Neutrophil (primary cell): ENCODE measurements around the gene LLGL1.

Source experiments
- H3K27ac ChIP-seq: fragments of 200-600 bp; sonication (generic); 2 replicates; pipeline ENCODE4 v1.5.1; 2016; ENCODE audit warnings: mild to moderate bottlenecking, moderate library complexity
- H3K27me3 ChIP-seq: fragments of 200-600 bp; sonication (generic); 2 replicates; pipeline ENCODE4 v1.6.0; 2016; ENCODE audit warnings: mild to moderate bottlenecking
- H3K36me3 ChIP-seq: fragments of 200-600 bp; sonication (generic); 2 replicates; pipeline ENCODE4 v1.5.1; 2017
- H3K4me1 ChIP-seq, 2 experiments: fragments of 200-600 bp in 1 of 2; sonication (generic) in 1 of 2; 1 replicate in 1 of 2; 2 replicates in 1 of 2; pipeline versions ENCODE4 v1.5.1 to v1.6.1; 2013 to 2016; ENCODE audit warnings: low read depth in 1 of 2, low read length in 1 of 2, mild to moderate bottlenecking in 1 of 2, moderate library complexity in 1 of 2; ENCODE audit not compliant: control insufficient read depth in 1 of 2, insufficient read depth in 1 of 2
- H3K4me3 ChIP-seq, 2 experiments: fragments of 200-600 bp in 1 of 2; sonication (generic) in 1 of 2; 1 replicate in 1 of 2; 2 replicates in 1 of 2; pipeline ENCODE4 v1.5.1; 2013 to 2016; ENCODE audit warnings: low read depth in 1 of 2, low read length in 1 of 2, mild to moderate bottlenecking in 1 of 2, moderate library complexity in 1 of 2
- H3K9me3 ChIP-seq: fragments of 200-600 bp; sonication (generic); 2 replicates; pipeline ENCODE4 v1.5.1; 2016
- TF ChIP-seq, protein P1 (sequence below): fragments of 200-600 bp; sonication (generic); IDR thresholded peaks from 2 replicates; pipeline ENCODE4 v1.5.1; 2016; ENCODE audit warnings: antibody characterized with exemption

The LLGL1 gene

DNA sequence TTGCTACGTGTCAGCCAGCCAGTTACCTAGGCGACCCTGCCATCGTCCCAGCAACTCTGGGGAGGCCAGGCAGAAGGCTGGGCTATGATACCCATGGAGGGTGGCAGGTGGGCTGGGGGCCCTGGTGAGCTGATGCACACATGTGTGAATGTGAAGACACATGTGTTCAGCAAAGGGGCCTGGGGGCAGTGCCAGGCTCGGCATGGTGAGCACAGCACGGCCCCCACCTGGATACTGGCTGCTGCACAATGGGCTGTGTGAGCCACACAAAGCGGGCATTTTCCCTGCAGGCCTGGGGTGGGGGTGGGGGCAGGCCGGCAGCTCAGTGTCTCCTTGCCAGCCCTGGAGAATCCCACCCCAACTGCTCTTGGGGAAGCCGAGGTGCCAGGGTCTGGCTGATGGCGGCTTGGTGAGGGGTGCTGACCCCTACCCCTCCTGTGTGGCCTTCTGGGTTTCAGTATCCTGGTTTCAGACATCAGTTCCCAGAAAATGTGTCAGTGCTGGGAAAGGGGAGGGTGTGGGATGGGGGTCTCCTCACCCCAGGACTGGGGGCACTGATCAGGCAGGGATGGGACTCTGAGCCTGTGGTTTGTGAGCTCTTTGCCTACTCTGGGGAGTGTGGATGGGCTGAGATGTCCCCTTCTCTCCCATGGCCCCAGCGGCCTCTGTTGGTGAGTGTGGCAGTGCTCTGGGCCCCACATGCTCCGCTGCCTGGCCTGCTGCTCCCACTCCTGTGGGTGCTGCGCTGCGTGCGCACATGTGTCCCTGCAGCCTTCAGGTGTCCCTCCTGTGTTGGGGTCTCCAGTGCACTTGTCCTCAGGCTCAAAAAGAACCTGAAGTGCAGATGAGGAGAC lies 5.1 kb downstream of the LLGL1 start:
- Histone ChIP-seq H3K36me3 (peaks cover 7% of the 10 kb centered on the region), H3K4me3 (no peak overlapping the region), H3K27me3 (peaks cover 13% of the 10 kb centered on the region), H3K27ac (no peak overlapping the region), H3K9me3 (no peaks in the 10 kb centered on the region), H3K4me1 (peaks cover 6 to 8% of the 10 kb centered on the region in 2 experiments)
- TF ChIP-seq, protein P1, sequence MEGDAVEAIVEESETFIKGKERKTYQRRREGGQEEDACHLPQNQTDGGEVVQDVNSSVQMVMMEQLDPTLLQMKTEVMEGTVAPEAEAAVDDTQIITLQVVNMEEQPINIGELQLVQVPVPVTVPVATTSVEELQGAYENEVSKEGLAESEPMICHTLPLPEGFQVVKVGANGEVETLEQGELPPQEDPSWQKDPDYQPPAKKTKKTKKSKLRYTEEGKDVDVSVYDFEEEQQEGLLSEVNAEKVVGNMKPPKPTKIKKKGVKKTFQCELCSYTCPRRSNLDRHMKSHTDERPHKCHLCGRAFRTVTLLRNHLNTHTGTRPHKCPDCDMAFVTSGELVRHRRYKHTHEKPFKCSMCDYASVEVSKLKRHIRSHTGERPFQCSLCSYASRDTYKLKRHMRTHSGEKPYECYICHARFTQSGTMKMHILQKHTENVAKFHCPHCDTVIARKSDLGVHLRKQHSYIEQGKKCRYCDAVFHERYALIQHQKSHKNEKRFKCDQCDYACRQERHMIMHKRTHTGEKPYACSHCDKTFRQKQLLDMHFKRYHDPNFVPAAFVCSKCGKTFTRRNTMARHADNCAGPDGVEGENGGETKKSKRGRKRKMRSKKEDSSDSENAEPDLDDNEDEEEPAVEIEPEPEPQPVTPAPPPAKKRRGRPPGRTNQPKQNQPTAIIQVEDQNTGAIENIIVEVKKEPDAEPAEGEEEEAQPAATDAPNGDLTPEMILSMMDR: no peak

DNA sequence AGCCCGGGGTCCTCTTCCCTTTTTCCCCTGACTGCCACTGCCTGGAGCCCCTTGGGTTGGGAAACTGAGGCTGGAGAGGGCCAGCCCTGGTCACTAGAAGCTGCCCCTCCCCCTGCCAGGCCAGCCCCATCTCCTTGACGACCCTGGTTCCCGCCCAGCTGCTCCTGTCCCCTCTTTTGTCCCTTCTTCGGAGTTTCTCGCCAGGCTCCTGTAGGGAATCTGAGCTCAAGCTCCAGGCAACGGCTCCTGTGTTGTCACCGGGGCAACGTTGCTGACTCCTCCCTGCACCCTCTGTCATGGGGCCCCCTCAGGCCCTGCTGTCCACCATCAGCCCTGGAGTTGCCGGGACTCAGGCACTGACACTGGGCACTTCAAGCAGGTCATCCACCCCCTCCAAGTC lies 5.7 kb downstream of the LLGL1 start:
- TF ChIP-seq, protein P1: no peak
- no peaks in the 10 kb centered on the region for H3K9me3 ChIP-seq

DNA sequence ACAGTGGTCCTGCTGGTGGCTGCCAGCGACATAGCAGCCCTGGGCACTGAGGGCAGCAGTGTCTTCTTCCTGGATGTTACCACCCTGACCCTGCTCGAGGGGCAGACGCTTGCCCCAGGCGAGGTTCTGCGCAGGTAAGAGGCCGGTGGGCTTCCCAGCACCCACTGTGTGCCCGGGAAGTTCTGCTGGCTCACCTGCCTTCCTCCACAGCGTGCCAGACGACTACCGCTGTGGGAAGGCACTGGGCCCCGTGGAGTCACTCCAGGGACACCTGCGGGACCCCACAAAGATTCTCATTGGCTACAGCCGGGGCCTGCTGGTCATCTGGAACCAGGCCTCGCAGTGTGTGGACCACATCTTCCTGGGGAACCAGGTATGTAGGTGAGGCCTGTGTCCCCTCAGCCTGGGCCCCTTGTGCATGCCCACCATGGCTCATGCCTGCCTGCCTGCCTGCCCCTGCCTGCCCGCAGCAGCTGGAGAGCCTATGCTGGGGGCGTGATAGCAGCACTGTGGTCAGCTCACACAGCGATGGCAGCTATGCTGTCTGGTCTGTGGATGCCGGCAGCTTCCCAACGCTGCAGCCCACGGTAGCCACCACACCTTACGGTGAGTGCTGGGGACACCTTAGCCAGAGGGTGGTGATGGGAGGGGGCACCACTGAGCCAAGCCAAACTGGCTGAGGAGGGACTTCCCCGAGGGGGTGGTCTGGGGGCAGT lies 8.5 kb downstream of the LLGL1 start:
- no peaks in the 10 kb centered on the region for H3K9me3 ChIP-seq
- no peak overlapping the region for H3K4me3 ChIP-seq
- TF ChIP-seq, protein P1: no peak
- H3K27ac ChIP-seq: no peak overlapping the region
- H3K36me3 ChIP-seq: peaks cover 16% of the 10 kb centered on the region
- no peaks in the 10 kb centered on the region for H3K27me3 ChIP-seq
- H3K4me1 ChIP-seq: no peaks in the 10 kb centered on the region

More for the DNA sequence above, 5.7 kb downstream of the LLGL1 start:
- no peak overlapping the region for H3K27ac ChIP-seq
- no peak overlapping the region for H3K4me3 ChIP-seq
- peaks cover 9% of the 10 kb centered on the region for H3K27me3 ChIP-seq
- H3K36me3 ChIP-seq: peaks cover 7% of the 10 kb centered on the region
- H3K4me1 ChIP-seq: peaks cover 2 to 4% of the 10 kb centered on the region in 2 experiments

DNA sequence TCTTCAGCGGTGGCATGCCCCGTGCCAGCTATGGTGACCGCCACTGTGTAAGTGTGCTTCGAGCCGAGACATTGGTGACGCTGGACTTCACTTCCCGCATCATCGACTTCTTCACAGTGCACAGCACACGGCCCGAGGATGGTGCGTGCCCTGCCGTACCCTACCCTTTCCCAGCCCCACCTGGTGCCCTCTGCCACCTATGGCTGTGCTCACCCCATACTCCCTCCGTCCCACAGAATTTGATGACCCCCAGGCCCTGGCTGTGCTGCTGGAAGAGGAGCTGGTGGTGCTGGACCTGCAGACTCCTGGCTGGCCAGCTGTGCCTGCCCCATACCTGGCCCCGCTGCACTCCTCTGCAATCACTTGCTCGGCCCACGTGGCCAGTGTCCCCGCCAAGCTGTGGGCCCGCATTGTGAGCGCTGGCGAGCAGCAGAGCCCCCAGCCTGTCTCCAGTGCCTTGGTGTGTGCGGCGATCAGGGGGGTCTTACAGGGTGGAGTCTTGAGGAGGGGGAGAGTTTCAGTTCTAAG lies 9.5 kb downstream of the LLGL1 start:
- no peaks in the 10 kb centered on the region for H3K4me1 ChIP-seq
- no peak overlapping the region for H3K27ac ChIP-seq
- TF ChIP-seq, protein P1: no peak
- H3K27me3 ChIP-seq: no peaks in the 10 kb centered on the region
- H3K4me3 ChIP-seq: no peak overlapping the region
- no peaks in the 10 kb centered on the region for H3K9me3 ChIP-seq
- H3K36me3 ChIP-seq: peaks cover 16% of the 10 kb centered on the region

DNA sequence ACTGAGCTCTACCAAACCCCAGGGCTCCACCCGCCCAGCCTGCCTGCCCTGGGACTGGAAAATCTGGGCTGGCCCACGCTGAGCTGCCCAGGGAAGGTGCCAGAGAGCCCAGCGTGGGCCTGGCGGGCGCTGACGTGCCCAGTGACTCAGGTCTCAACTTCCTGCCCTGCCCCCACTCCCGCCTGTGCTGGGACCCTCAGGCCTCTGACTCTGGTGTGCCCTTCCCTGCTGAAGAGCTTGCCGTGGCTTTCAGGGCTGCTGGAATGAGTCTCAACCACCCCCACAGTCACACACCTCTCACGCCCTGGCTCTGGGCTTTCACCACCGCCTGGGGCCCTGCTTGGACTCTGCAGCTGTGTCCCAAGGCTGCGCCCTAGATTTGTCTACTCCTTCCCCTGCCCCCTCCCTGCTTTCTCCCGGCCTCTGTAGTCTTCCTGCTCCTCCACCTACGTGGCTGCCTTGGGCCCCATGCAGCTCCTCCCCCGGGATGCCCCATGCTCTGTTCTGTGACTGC lies 10.4 kb downstream of the LLGL1 start:
- no peaks in the 10 kb centered on the region for H3K27me3 ChIP-seq
- H3K36me3 ChIP-seq: peaks cover 16% of the 10 kb centered on the region
- H3K9me3 ChIP-seq: no peaks in the 10 kb centered on the region
- no peak overlapping the region for H3K4me3 ChIP-seq
- H3K27ac ChIP-seq: no peak overlapping the region
- TF ChIP-seq, protein P1: no peak
- no peaks in the 10 kb centered on the region for H3K4me1 ChIP-seq
